ENCODE results near the gene ABT1. TPM values are rescaled to one million over a fixed set of nuclear protein-coding genes. Genes with fewer than 3 reads are reported as not detected.

Gene ABT1
- total and polyA plus RNA-seq, 2 experiments from 2014 or later = 10.9 to 17.6 TPM

- no peaks in the 10 kb centered on the region for H3K9me3 ChIP-seq (ENCODE audit: low read depth)
- 83 to 84% methylated on average over 21 of the region's 21 CpGs for WGBS, 2 experiments (ENCODE audit: low coverage in 1 of 2, low lambda C conversion rate in 2 of 2, missing lambda C conversion rate in 2 of 2)
- H3K4me3 ChIP-seq = no peak overlapping the region
- no peak for DNase-seq
- no peaks in the 10 kb centered on the region for H4K20me1 ChIP-seq (ENCODE audit: insufficient read depth)
- H3K4me2 ChIP-seq (ENCODE audit: unreplicated experiment) = no peak overlapping the region
- no peaks in the 10 kb centered on the region for H3K36me3 ChIP-seq (ENCODE audit: low read depth)
- H3K27me3 ChIP-seq (replicated peaks; ENCODE audit: insufficient read depth) = no peaks in the 10 kb centered on the region
- H3K4me1 ChIP-seq (ENCODE audit: insufficient read depth) = no peaks in the 10 kb centered on the region
- H2AFZ ChIP-seq = peak overlapping the region; percentile 95; the same call in 1 of the 2 replicates
- H3K27ac ChIP-seq = no peak overlapping the region
- H3K9ac ChIP-seq = no peak overlapping the region
- in situ Hi-C loops (cut with MboI) = no loop called here
- no peaks in the 10 kb centered on the region for H3K9me2 ChIP-seq (ENCODE audit: insufficient read depth)
- TF ChIP-seq EZH2 (IDR thresholded peaks at IDR 0.05; ENCODE audit: insufficient read depth, poor library complexity, severe bottlenecking) = no peak
- no peak for TF ChIP-seq EZH2phosphoT487 (IDR thresholded peaks at IDR 0.05; ENCODE audit: insufficient read depth, low read depth)
- no peaks in the 10 kb centered on the region for H3K79me2 ChIP-seq (ENCODE audit: insufficient read depth)
- H3F3A ChIP-seq (ENCODE audit: insufficient read depth) = peaks cover 23% of the 10 kb centered on the region
These were observed 26.5 kb upstream of the ABT1 start for GRCh38 chr6:26570027-26570809.

- Histone ChIP-seq H3K36me3 (ENCODE audit: low read depth) (no peaks in the 10 kb centered on the region), H3K4me3 (peak overlapping the region; percentile 82), H3K4me1 (ENCODE audit: insufficient read depth) (no peaks in the 10 kb centered on the region), H3K27ac (peak overlapping the region; percentile 68), H3K9me2 (ENCODE audit: insufficient read depth) (no peaks in the 10 kb centered on the region), H4K20me1 (ENCODE audit: insufficient read depth) (no peaks in the 10 kb centered on the region), H3F3A (ENCODE audit: insufficient read depth) (peaks cover 28% of the 10 kb centered on the region), H2AFZ (peak overlapping the region; percentile 94), H3K9me3 (ENCODE audit: low read depth) (no peaks in the 10 kb centered on the region), H3K79me2 (ENCODE audit: insufficient read depth) (no peaks in the 10 kb centered on the region), H3K27me3 (replicated peaks; ENCODE audit: insufficient read depth) (no peaks in the 10 kb centered on the region), H3K9ac (peak overlapping the region; percentile 73), H3K4me2 (ENCODE audit: unreplicated experiment) (peak overlapping the region; percentile 76)
- in situ Hi-C loops (cut with MboI) = no loop called here
- peak; percentile 89 for DNase-seq
- 2 to 3% methylated on average over 24 of the region's 24 CpGs for WGBS, 2 experiments (ENCODE audit: low coverage in 1 of 2, low lambda C conversion rate in 2 of 2, missing lambda C conversion rate in 2 of 2)
- TF ChIP-seq EZH2phosphoT487 (IDR thresholded peaks at IDR 0.05; ENCODE audit: insufficient read depth, low read depth) = no peak
- no peak for TF ChIP-seq EZH2 (IDR thresholded peaks at IDR 0.05; ENCODE audit: insufficient read depth, poor library complexity, severe bottlenecking)
These were observed 25.0 kb upstream of the ABT1 start for GRCh38 chr6:26571592-26572296.

- no peaks in the 10 kb centered on the region for H4K20me1 ChIP-seq (ENCODE audit: insufficient read depth)
- WGBS, 2 experiments (ENCODE audit: low coverage in 1 of 2, low lambda C conversion rate in 2 of 2, missing lambda C conversion rate in 2 of 2) = 77 to 87% methylated on average over 10 of the region's 10 CpGs
- no peaks in the 10 kb centered on the region for H3K9me2 ChIP-seq (ENCODE audit: insufficient read depth)
- H3K4me1 ChIP-seq (ENCODE audit: insufficient read depth) = no peaks in the 10 kb centered on the region
- H3K27me3 ChIP-seq (replicated peaks; ENCODE audit: insufficient read depth) = no peaks in the 10 kb centered on the region
- H3K27ac ChIP-seq = no peak overlapping the region
- no peak overlapping the region for H2AFZ ChIP-seq
- no peak overlapping the region for H3K9ac ChIP-seq
- H3K36me3 ChIP-seq (ENCODE audit: low read depth) = no peaks in the 10 kb centered on the region
- H3K4me2 ChIP-seq (ENCODE audit: unreplicated experiment) = no peak overlapping the region
- TF ChIP-seq EZH2 (IDR thresholded peaks at IDR 0.05; ENCODE audit: insufficient read depth, poor library complexity, severe bottlenecking) = no peak
- TF ChIP-seq EZH2phosphoT487 (IDR thresholded peaks at IDR 0.05; ENCODE audit: insufficient read depth, low read depth) = no peak
- peaks cover 18% of the 10 kb centered on the region; the same call in 1 of the 2 replicates for H3F3A ChIP-seq (ENCODE audit: insufficient read depth)
- no peaks in the 10 kb centered on the region for H3K9me3 ChIP-seq (ENCODE audit: low read depth)
- H3K4me3 ChIP-seq = no peak overlapping the region
- no peak for DNase-seq
- no peaks in the 10 kb centered on the region for H3K79me2 ChIP-seq (ENCODE audit: insufficient read depth)
- in situ Hi-C loops (cut with MboI) = no loop called here
These were observed 21.2 kb upstream of the ABT1 start for GRCh38 chr6:26575494-26575939.

GRCh38 chr6:26576407-26576843 is 20.3 kb upstream of the ABT1 start:
- in situ Hi-C loops (cut with MboI) = no loop called here
- H3K36me3 ChIP-seq (ENCODE audit: low read depth) = no peaks in the 10 kb centered on the region
- no peak overlapping the region for H2AFZ ChIP-seq
- no peak for TF ChIP-seq EZH2 (IDR thresholded peaks at IDR 0.05; ENCODE audit: insufficient read depth, poor library complexity, severe bottlenecking)
- no peak for TF ChIP-seq EZH2phosphoT487 (IDR thresholded peaks at IDR 0.05; ENCODE audit: insufficient read depth, low read depth)
- peaks cover 14% of the 10 kb centered on the region; the same call in 1 of the 2 replicates for H3F3A ChIP-seq (ENCODE audit: insufficient read depth)
- H3K4me2 ChIP-seq (ENCODE audit: unreplicated experiment) = no peak overlapping the region
- H3K79me2 ChIP-seq (ENCODE audit: insufficient read depth) = no peaks in the 10 kb centered on the region
- no peaks in the 10 kb centered on the region for H3K27me3 ChIP-seq (replicated peaks; ENCODE audit: insufficient read depth)
- H3K9me2 ChIP-seq (ENCODE audit: insufficient read depth) = no peaks in the 10 kb centered on the region
- 67 to 68% methylated on average over 7 of the region's 7 CpGs for WGBS, 2 experiments (ENCODE audit: low coverage in 1 of 2, low lambda C conversion rate in 2 of 2, missing lambda C conversion rate in 2 of 2)
- no peak for DNase-seq
- H3K9me3 ChIP-seq (ENCODE audit: low read depth) = no peaks in the 10 kb centered on the region
- no peaks in the 10 kb centered on the region for H3K4me1 ChIP-seq (ENCODE audit: insufficient read depth)
- H4K20me1 ChIP-seq (ENCODE audit: insufficient read depth) = no peaks in the 10 kb centered on the region
- H3K9ac ChIP-seq = no peak overlapping the region
- H3K4me3 ChIP-seq = no peak overlapping the region
- no peak overlapping the region for H3K27ac ChIP-seq

Data from GM23248 (cell line).